ENCODE results near the gene USP46. TPM values are rescaled to one million over a fixed set of nuclear protein-coding genes. Genes with fewer than 3 reads are reported as not detected.

The USP46 gene
- total and polyA plus RNA-seq, 2 of the 13 experiments (the other 11 are each of a cell fraction or from before 2014, with no cell fraction given) = 4.7 to 17.4 TPM

DNA sequence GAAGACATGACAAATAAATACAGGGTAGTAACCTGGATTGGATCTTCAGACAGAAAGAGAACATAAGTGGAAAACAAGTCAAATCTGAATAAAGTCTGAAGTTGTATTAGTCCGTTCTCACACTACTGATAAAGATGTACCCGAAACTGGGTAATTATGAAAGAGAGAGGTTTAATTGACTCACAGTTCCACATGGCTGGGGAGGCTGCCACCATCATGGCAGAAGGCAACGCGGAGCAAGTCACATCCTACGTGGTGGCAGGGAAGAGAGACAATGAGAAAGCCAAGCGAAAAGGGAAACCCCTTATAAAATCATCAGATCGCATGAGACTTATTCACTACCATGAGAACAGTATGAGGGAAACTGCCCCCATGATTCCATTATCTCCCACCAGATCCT is 82.8 kb downstream of the USP46 start:
- no peak overlapping the region for H3K4me3 ChIP-seq (replicated peaks in 1 of 3; ENCODE audit: insufficient read depth in 1 of 3, low read depth in 2 of 3, low read length in 3 of 3)
- in situ Hi-C loops (cut with HindIII; ENCODE audit: extremely low pct_ligation_motif_present, low pct_unique_long_range_greater_than_20kb) (no loop called here), intact Hi-C loops (cut with micrococcal nuclease; ENCODE audit: unreplicated experiment) (no loop called here)
- 70% methylated on average over 7 of the region's 7 CpGs for WGBS (ENCODE audit: low lambda C conversion rate)
- H3K4me2 ChIP-seq (ENCODE audit: low read depth, low read length) = no peak overlapping the region
- no peak for DNase-seq (ENCODE audit: low spot score)
- H4K20me1 ChIP-seq (ENCODE audit: insufficient read depth, low read length) = no peaks in the 10 kb centered on the region
- no peak for ATAC-seq
- BruUV-seq (replicated peaks) = no TSS peak
- no peak for TF ChIP-seq CBX5 (CRISPR knock-in tag; IDR thresholded peaks at IDR 0.05; ENCODE audit: borderline replicate concordance)
- no peaks in the 10 kb centered on the region for H3K36me3 ChIP-seq (replicated peaks in 1 of 2; ENCODE audit: control insufficient read depth in 1 of 2, insufficient read depth in 2 of 2, low read length in 2 of 2)
- ChIA-PET CTCF (ENCODE audit: low intra/inter-chr PET ratio, low total read pairs) (no interaction called here), POLR2A (no interaction called here)
- H3K9me3 ChIP-seq (ENCODE audit: low read length) = no peaks in the 10 kb centered on the region
- H3K9ac ChIP-seq (ENCODE audit: insufficient read depth, low read depth, low read length) = no peak overlapping the region
- no peaks in the 10 kb centered on the region for H3K27me3 ChIP-seq (ENCODE audit: control insufficient read depth in 1 of 2, insufficient read depth in 2 of 2, low read length in 2 of 2)
- no peaks in the 10 kb centered on the region for H3K79me2 ChIP-seq (ENCODE audit: insufficient read depth, low read length)
- H3K27ac ChIP-seq (ENCODE audit: extremely low read length, insufficient read depth, low read length) = no peak overlapping the region
- no peak overlapping the region for H2AFZ ChIP-seq (ENCODE audit: low read length)
- FAIRE-seq = no peak
- no peaks in the 10 kb centered on the region for H3K4me1 ChIP-seq (ENCODE audit: insufficient read depth, low read length)

DNA sequence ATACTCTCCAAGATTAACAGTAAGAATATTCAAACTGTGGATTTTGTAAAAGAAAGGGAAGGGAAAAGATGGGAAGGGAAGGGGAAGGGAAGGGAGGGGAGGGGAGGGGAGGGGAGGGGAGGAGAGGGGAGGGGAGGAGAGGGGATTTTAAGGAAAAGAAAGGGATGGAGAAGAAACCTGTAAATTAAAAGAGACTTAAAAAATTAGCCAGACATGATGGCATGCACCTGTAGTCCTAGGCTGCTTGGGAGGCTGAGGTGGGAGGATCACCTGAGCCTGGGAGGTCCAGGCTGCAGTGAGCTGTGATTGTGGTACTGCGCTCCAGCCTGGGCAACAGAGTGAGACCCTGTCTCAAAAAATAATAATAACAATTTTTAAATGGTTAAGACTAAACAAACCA is 83.7 kb downstream of the USP46 start:
- CTCF ChIA-PET (ENCODE audit: low intra/inter-chr PET ratio, low total read pairs) = no interaction called here

DNA sequence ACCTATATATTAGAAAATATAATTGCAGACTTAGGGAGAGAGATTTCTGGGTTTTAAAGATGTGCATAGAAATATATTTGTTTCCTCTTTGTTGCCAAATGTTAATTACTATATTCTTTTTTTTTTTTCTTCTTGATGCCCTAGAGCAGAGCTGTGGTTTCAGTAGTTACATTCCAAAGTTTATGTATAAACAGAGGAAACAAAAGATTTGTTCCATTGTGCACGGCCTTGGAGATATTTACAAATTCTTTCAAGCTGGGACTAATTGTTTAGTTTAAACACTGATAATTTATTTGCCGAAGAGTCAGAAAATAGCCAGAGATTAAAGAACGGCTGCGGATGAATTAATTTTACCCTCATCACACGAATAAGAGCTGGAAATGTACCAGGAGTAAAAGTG is 85.1 kb downstream of the USP46 start:
- H3K27ac ChIP-seq (ENCODE audit: extremely low read length, insufficient read depth, low read length) = no peak overlapping the region
- ChIA-PET CTCF (ENCODE audit: low intra/inter-chr PET ratio, low total read pairs) (no interaction called here), POLR2A (no interaction called here)
- H3K4me2 ChIP-seq (ENCODE audit: low read depth, low read length) = no peak overlapping the region
- ATAC-seq = no peak
- H3K9ac ChIP-seq (ENCODE audit: insufficient read depth, low read depth, low read length) = no peak overlapping the region
- DNase-seq (ENCODE audit: low spot score) = no peak
- H3K9me3 ChIP-seq (ENCODE audit: low read length) = no peaks in the 10 kb centered on the region
- H3K4me3 ChIP-seq (replicated peaks in 1 of 3; ENCODE audit: insufficient read depth in 1 of 3, low read depth in 2 of 3, low read length in 3 of 3) = no peak overlapping the region
- intact Hi-C loops (cut with micrococcal nuclease; ENCODE audit: unreplicated experiment) (no loop called here), in situ Hi-C loops (cut with HindIII; ENCODE audit: extremely low pct_ligation_motif_present, low pct_unique_long_range_greater_than_20kb) (no loop called here)
- 31% methylated on average over 5 of the region's 5 CpGs for WGBS (ENCODE audit: low lambda C conversion rate)
- H3K27me3 ChIP-seq (ENCODE audit: control insufficient read depth in 1 of 2, insufficient read depth in 2 of 2, low read length in 2 of 2) = no peaks in the 10 kb centered on the region
- H3K4me1 ChIP-seq (ENCODE audit: insufficient read depth, low read length) = no peaks in the 10 kb centered on the region
- H3K79me2 ChIP-seq (ENCODE audit: insufficient read depth, low read length) = no peaks in the 10 kb centered on the region
- no TSS peak for BruUV-seq (replicated peaks)
- FAIRE-seq = no peak
- H2AFZ ChIP-seq (ENCODE audit: low read length) = no peak overlapping the region
- H3K36me3 ChIP-seq (replicated peaks in 1 of 2; ENCODE audit: control insufficient read depth in 1 of 2, insufficient read depth in 2 of 2, low read length in 2 of 2) = no peaks in the 10 kb centered on the region
- H4K20me1 ChIP-seq (ENCODE audit: insufficient read depth, low read length) = no peaks in the 10 kb centered on the region
- TF ChIP-seq ZNF484 (CRISPR knock-in tag; IDR thresholded peaks at IDR 0.05; ENCODE audit: borderline replicate concordance, low read depth) = no peak
- TF ChIP-seq ZNF234 (CRISPR knock-in tag; conservative IDR thresholded peaks at IDR 0.05) = no peak
- TF ChIP-seq SP5 (CRISPR knock-in tag; IDR thresholded peaks at IDR 0.05; ENCODE audit: borderline replicate concordance, low read depth) = no peak
- TF ChIP-seq AKAP8 (CRISPR knock-in tag; IDR thresholded peaks at IDR 0.05) = no peak
- TF ChIP-seq, protein P1, sequence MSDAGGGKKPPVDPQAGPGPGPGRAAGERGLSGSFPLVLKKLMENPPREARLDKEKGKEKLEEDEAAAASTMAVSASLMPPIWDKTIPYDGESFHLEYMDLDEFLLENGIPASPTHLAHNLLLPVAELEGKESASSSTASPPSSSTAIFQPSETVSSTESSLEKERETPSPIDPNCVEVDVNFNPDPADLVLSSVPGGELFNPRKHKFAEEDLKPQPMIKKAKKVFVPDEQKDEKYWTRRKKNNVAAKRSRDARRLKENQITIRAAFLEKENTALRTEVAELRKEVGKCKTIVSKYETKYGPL (CRISPR knock-in tag; IDR thresholded peaks at IDR 0.05) = no peak
- TF ChIP-seq, protein P2, sequence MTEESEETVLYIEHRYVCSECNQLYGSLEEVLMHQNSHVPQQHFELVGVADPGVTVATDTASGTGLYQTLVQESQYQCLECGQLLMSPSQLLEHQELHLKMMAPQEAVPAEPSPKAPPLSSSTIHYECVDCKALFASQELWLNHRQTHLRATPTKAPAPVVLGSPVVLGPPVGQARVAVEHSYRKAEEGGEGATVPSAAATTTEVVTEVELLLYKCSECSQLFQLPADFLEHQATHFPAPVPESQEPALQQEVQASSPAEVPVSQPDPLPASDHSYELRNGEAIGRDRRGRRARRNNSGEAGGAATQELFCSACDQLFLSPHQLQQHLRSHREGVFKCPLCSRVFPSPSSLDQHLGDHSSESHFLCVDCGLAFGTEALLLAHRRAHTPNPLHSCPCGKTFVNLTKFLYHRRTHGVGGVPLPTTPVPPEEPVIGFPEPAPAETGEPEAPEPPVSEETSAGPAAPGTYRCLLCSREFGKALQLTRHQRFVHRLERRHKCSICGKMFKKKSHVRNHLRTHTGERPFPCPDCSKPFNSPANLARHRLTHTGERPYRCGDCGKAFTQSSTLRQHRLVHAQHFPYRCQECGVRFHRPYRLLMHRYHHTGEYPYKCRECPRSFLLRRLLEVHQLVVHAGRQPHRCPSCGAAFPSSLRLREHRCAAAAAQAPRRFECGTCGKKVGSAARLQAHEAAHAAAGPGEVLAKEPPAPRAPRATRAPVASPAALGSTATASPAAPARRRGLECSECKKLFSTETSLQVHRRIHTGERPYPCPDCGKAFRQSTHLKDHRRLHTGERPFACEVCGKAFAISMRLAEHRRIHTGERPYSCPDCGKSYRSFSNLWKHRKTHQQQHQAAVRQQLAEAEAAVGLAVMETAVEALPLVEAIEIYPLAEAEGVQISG (CRISPR knock-in tag; IDR thresholded peaks at IDR 0.05) = no peak

More for the DNA sequence above, 83.7 kb downstream of the USP46 start:
- no peak for DNase-seq (ENCODE audit: low spot score)
- Histone ChIP-seq H3K79me2 (ENCODE audit: insufficient read depth, low read length) (no peaks in the 10 kb centered on the region), H3K9me3 (ENCODE audit: low read length) (no peaks in the 10 kb centered on the region), H4K20me1 (ENCODE audit: insufficient read depth, low read length) (no peaks in the 10 kb centered on the region), H3K9ac (ENCODE audit: insufficient read depth, low read depth, low read length) (no peak overlapping the region), H3K4me2 (ENCODE audit: low read depth, low read length) (no peak overlapping the region), H3K27me3 (ENCODE audit: control insufficient read depth in 1 of 2, insufficient read depth in 2 of 2, low read length in 2 of 2) (no peaks in the 10 kb centered on the region), H3K4me1 (ENCODE audit: insufficient read depth, low read length) (no peaks in the 10 kb centered on the region), H2AFZ (ENCODE audit: low read length) (no peak overlapping the region), H3K27ac (ENCODE audit: extremely low read length, insufficient read depth, low read length) (no peak overlapping the region), H3K4me3 (replicated peaks in 1 of 3; ENCODE audit: insufficient read depth in 1 of 3, low read depth in 2 of 3, low read length in 3 of 3) (no peak overlapping the region), H3K36me3 (replicated peaks in 1 of 2; ENCODE audit: control insufficient read depth in 1 of 2, insufficient read depth in 2 of 2, low read length in 2 of 2) (no peaks in the 10 kb centered on the region)
- intact Hi-C loops (cut with micrococcal nuclease; ENCODE audit: unreplicated experiment) = no loop called here
- in situ Hi-C loops (cut with HindIII; ENCODE audit: extremely low pct_ligation_motif_present, low pct_unique_long_range_greater_than_20kb) = no loop called here
- POLR2A ChIA-PET = no interaction called here
- WGBS (ENCODE audit: low lambda C conversion rate) = 38% methylated on average over 1 of the region's 1 CpG
- no TSS peak for BruUV-seq (replicated peaks)
- FAIRE-seq = no peak
- no peak for TF ChIP-seq ZNF3 (CRISPR knock-in tag; IDR thresholded peaks at IDR 0.05)
- TF ChIP-seq HNRNPK (IDR thresholded peaks at IDR 0.05; ENCODE audit: low read depth, low read length, poor library complexity, severe bottlenecking) = peak; percentile 87
- ATAC-seq = no peak

Data from HepG2 (cell line).